ENCODE results near the gene TOPORS. TPM values are rescaled to one million over a fixed set of nuclear protein-coding genes. Genes with fewer than 3 reads are reported as not detected.
"Not testable (repeated sequence)": the region's sequence is repeated elsewhere in the genome, so short reads cannot be mapped to it uniquely, and the experiment has no call there.

Gene TOPORS
- 18.3 and 21.8 TPM in 2 replicates for total RNA-seq (2014; rRNA removed; shearing (Covaris generic))

GRCh38 chr9:32552172-32552872 is at the start of gene TOPORS, which contains the start of gene SMIM27:
Gene TOPORS (minus strand): TSS chr9:32552586. CDS start chr9:32552436, 150 bp downstream.
Gene SMIM27 (plus strand): TSS chr9:32552327. CDS start chr9:32552435, 108 bp downstream.
- DNase-seq (ENCODE audit: low spot score): peak; percentile 81

GRCh38 chr9:32599021-32599420 is 46.6 kb upstream of the TOPORS start:
- not testable (repeated sequence) for DNase-seq (ENCODE audit: low spot score)

GRCh38 chr9:32596936-32597335 is 44.5 kb upstream of the TOPORS start:
- DNase-seq (ENCODE audit: low spot score): no peak

- DNase-seq (ENCODE audit: low spot score): no peak
Measured at GRCh38 chr9:32596096-32596865, 43.9 kb upstream of the TOPORS start.

- DNase-seq (ENCODE audit: low spot score): peak; percentile 16
Measured at GRCh38 chr9:32590898-32591297, 38.5 kb upstream of the TOPORS start.

- no peak for DNase-seq (ENCODE audit: low spot score)
Measured at GRCh38 chr9:32590476-32590875, 38.1 kb upstream of the TOPORS start.

- DNase-seq (ENCODE audit: low spot score): peak; percentile 62
Measured at GRCh38 chr9:32589083-32589723, 36.8 kb upstream of the TOPORS start.

GRCh38 chr9:32587901-32588300 is 35.5 kb upstream of the TOPORS start:
- no peak for DNase-seq (ENCODE audit: low spot score)

- DNase-seq (ENCODE audit: low spot score): no peak
Measured at GRCh38 chr9:32584784-32585183, 32.4 kb upstream of the TOPORS start.

GRCh38 chr9:32581512-32582143 is 29.2 kb upstream of the TOPORS start:
- DNase-seq (ENCODE audit: low spot score): peak; percentile 61

- DNase-seq (ENCODE audit: low spot score): no peak
Measured at GRCh38 chr9:32580631-32581300, 28.4 kb upstream of the TOPORS start.

GRCh38 chr9:32579706-32580331 is 27.4 kb upstream of the TOPORS start:
- DNase-seq (ENCODE audit: low spot score): peak; percentile 35

- no peak for DNase-seq (ENCODE audit: low spot score)
Measured at GRCh38 chr9:32578976-32579375, 26.6 kb upstream of the TOPORS start.

GRCh38 chr9:32577316-32577715 is 24.9 kb upstream of the TOPORS start:
- no peak for DNase-seq (ENCODE audit: low spot score)

GRCh38 chr9:32574858-32575257 is 22.5 kb upstream of the TOPORS start:
- no peak for DNase-seq (ENCODE audit: low spot score)

GRCh38 chr9:32573821-32574220 is 21.4 kb upstream of the TOPORS start:
- DNase-seq (ENCODE audit: low spot score): no peak

GRCh38 chr9:32572900-32573523 is 20.6 kb upstream of the TOPORS start, which contains the start of gene NDUFB6:
Gene NDUFB6 (minus strand): TSS chr9:32573159. CDS start chr9:32573060, 99 bp downstream.
- DNase-seq (ENCODE audit: low spot score): peak; percentile 83

- DNase-seq (ENCODE audit: low spot score): peak; percentile 79
Measured at GRCh38 chr9:32571969-32572899, 19.8 kb upstream of the TOPORS start.

- DNase-seq (ENCODE audit: low spot score): no peak
Measured at GRCh38 chr9:32570262-32570661, 17.9 kb upstream of the TOPORS start.
